Keratinocyte (primary cell): Measurements from ENCODE around the gene TMEM50B.
"Not testable (repeated sequence)": the region's sequence is repeated elsewhere in the genome, so short reads cannot be mapped to it uniquely, and the experiment has no call there.

ENCODE experiments used
- CTCF ChIP-seq, 3 experiments: IDR thresholded peaks in 1 of 3; conservative IDR thresholded peaks in 1 of 3; optimal IDR thresholded peaks in 1 of 3; 2 replicates in 2 of 3; 3 replicates in 1 of 3; pipeline versions ENCODE3 to v1.5.1; 2011; ENCODE audit warnings: low read length in 3 of 3, mild to moderate bottlenecking in 3 of 3, moderate library complexity in 2 of 3, control low read depth in 1 of 3, inconsistent platforms in 1 of 3; ENCODE audit not compliant: insufficient read depth in 2 of 3; ENCODE audit errors: extremely low read depth in 1 of 3
- EZH2 ChIP-seq: IDR thresholded peaks from one replicate; pipeline ENCODE4 v1.6.1; 2012; ENCODE audit warnings: inconsistent platforms, mild to moderate bottlenecking, low read length, moderate library complexity

GRCh38 chr21:33469183-33469582 is 10.6 kb downstream of the TMEM50B start:
- TF ChIP-seq CTCF (optimal IDR thresholded peaks at IDR 0.05 in 1 of 3, IDR thresholded peaks at IDR 0.05 in 1 of 3, conservative IDR thresholded peaks at IDR 0.05 in 1 of 3; ENCODE audit: extremely low read depth in 1 of 3, insufficient read depth in 2 of 3, low read length in 3 of 3); EZH2: not testable (repeated sequence)
